Measurements from ENCODE around the gene ANKMY1.
A peak's percentile ranks its signal among the peaks of the same experiment; 100 is the strongest.

ANKMY1 gene, protein sequence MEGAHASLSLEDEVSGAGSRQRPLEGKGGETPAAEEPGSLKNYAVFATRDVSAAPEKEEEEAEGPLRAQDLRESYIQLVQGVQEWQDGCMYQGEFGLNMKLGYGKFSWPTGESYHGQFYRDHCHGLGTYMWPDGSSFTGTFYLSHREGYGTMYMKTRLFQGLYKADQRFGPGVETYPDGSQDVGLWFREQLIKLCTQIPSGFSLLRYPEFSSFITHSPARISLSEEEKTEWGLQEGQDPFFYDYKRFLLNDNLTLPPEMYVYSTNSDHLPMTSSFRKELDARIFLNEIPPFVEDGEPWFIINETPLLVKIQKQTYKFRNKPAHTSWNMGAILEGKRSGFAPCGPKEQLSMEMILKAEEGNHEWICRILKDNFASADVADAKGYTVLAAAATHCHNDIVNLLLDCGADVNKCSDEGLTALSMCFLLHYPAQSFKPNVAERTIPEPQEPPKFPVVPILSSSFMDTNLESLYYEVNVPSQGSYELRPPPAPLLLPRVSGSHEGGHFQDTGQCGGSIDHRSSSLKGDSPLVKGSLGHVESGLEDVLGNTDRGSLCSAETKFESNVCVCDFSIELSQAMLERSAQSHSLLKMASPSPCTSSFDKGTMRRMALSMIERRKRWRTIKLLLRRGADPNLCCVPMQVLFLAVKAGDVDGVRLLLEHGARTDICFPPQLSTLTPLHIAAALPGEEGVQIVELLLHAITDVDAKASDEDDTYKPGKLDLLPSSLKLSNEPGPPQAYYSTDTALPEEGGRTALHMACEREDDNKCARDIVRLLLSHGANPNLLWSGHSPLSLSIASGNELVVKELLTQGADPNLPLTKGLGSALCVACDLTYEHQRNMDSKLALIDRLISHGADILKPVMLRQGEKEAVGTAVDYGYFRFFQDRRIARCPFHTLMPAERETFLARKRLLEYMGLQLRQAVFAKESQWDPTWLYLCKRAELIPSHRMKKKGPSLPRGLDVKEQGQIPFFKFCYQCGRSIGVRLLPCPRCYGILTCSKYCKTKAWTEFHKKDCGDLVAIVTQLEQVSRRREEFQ

DNA sequence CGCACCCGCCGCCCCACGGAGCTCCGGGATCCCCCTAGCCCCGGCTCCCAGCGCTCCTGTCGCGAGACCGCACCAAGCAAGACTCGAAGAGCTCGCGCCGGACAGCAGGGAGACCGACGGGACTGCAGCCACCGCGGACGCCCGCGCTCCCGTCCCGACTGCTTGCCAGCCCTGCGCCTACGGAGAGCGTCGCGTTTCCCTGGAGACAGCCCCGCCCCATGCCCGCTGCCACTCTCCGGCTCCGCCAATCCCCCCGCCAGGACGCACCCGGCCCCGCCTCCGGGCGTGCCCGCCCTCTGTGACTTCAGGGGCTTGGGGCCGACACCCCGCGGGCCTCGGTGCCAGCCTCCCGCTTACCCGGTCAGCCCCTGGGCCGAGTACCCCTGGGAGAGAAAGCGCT is at the start of gene ANKMY1:
Gene ANKMY1 (minus strand): TSS at position 181 of the 400 bp plus-strand sequence. CDS start 653 bp downstream, outside the sequence.
- no peak for FAIRE-seq

DNA sequence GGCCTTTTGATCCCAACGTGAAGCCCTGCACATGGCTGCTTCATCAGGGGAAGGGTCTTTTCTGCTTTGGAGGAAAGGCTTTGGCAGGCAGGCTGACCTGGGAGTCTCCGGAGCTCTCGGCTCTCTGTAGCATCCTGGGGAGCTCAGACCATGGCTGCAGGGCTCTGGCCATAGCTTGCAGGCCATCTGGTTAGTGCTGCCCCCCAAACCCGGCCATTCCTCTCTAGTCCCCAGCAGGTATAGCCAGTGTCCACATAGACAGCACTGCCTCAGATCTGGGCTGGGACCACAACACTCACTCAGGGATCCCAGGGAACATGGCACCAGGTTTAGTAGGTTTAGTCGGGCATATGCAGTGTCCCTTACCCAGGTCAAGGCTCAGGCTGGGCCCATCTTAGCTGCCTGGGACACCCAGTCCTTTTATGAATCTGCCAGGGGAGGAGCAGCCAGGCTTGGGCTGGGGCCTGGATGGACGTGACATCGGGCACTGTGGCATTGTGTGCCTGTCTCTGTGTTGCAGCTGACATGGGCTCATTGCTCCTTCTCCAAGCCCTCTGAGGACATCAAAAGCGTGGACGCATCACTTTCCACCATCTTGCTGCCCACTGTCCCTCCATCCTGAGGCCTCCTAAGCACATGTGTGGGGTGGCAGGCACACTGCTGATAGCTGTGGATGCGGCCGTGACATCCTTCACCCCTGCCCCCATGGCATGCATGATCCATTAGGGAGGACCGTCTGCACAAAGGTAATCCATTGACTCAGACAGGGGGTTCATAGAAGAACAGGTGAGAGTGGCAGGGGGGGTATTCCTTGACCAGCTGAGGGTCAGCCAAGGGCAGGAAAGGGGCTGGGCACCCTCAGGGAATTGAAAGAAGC is 48.3 kb upstream of the ANKMY1 start:
- FAIRE-seq = no peak

DNA sequence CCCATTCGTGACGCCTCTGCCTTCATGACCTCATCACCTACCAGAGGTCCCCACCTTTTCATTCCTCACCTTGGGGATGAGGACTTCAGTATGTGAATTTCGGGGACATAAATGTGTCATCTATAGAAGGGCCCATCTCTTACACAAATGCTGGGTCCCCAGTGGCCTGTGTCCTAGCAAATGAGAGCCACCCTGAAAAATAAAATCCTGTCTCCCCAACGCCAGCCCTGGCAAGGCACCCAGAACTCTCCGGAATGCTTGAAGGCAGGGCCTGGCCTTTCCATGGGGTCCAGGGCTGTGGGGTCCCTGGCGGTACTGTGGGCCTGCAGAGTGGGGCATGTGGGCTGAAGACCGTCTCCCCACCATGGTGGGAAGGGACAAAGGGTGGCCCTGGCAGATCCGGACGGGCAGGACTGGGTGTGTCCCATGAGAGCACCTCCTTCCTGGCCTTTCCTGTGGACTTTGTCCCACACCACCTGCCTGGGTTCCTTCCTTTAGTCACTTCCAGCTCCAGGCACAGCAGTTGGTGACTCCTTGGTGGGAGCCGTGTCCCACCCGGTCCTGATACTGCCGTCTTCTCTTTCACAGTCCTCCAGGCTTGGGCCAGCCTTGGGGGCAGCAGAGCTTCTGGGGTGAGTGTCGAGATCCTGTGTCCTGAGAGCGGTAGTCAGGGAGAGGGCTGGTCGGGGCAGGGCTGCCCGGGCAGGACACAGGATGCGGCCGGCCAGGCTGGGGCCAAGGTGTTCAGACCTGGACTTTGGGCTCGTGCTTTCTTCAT is 47.3 kb upstream of the ANKMY1 start:
- FAIRE-seq = no peak

DNA sequence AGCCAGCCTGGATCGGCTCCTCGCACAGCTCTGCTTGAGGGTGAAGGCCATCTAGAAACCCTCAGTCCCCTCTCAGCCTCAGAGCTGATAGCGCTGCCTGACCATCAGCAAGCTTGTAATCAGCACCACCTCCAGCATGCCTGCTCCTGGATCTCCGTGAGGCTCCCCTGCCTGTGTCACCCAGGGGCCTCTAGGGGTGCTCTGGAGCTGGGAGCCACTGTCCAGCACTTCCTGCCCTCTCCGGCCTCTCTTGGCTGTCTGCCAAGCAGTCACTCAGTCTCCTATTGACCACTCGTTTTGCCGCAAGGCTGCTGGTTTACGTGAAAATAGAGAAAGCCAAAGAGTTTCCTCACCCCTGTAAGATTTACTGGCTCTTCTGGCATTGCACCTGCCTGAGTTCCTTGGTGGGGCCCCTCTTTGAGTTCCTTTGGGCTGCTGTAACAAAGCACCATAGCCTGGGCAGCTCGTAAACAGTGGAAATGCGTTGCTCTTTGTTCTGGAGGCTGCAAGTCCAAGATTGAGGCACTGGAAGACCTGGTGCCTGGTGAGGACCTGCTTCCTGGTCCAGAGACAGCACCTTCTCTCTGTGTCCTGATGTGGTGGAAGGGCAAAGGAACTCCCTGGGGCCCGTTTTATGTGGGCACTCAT is 46.6 kb upstream of the ANKMY1 start:
- FAIRE-seq = no peak

DNA sequence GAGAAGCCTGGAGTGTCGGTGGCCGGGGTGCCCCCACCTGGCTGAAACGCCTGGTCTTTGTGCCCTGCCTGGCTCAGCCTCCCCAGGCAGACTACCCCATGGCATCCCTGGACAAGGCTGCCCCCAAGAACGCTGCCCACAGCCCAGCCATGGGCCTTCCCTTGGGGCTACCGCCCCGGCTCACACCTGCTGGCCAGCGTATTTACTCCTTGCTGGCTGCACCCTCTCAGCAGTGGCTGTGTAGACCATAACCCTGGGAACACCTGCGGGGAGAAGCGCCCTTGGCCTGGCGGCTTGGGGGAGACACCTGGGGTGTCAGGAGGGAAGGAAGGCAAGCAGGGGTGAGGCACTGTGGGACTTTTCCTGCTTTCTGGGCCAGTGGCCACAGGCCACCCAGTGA is 46.1 kb upstream of the ANKMY1 start:
- FAIRE-seq = no peak

DNA sequence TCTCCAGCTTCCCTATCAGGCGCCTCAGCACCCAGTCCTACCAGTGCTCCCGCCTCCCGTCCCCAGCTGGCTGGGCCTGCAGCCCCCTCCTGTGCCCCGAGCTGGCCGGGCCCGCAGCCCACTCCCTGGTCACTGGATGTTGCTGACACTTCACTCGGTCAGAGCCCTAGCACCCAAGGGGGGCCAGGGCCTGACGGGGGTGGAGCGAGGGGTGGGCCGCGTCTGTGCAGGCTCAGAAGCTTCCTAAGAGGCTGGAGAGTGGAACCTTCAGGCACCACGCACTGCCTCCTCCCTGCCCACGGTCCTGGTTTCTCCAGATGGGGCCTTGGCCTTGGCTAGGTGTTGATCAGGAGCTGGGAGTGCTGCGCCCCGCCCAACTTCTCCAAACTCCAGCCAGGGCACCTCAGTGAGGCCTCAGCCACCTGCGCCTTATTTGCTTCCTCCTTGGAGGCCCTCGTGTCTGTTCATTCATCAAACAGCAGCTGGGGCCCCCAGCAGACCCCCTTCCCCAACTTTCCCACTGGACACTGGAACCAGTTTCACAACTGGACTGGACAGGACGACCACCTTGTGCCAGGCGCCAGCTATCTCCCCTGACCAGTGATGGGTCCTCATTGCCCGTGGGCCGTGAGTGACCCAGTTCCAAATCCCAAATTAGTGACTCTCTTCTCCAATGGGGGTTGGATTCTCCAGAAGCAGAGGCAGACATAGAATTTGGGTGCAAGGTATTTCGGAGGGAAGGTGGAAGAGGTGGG is 45.5 kb upstream of the ANKMY1 start:
- FAIRE-seq = no peak

DNA sequence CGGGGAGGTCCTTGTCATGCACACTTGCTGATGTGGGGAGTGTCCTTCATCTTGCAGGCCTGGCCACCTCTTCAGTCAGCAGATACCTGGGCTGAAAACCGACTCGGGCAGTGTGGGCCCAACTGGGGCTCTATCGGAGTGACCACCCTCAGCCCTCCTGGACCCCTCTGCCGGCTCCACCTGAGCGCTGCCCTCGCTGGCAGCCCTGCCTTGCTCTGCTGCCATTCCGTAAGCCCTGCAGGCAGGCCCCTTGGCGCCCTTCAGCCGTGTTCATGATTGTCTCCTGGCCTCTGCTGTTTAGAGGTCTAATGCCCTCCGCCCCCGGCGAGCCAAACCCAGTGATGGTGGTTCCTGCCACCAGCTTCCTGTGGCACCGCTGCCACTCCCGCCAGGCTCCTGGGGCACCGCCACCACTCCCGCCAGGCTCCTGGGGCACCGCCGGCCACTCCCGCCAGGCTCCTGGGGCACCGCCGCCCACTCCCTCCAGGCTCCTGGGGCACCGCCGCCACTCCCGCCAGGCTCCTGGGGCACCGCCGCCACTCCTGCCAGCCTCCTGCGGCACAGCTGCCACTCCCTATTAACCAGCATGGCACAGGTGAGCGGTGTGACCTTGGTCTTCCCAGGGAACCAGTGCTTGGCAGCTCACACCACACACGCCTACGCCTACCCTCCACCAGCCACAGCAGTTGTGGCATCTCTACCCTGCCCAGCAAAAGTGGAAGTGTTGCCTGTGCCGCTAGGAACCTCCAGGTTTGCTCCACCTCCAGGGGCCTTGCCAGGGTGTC is 44.7 kb upstream of the ANKMY1 start:
- no peak for FAIRE-seq

DNA sequence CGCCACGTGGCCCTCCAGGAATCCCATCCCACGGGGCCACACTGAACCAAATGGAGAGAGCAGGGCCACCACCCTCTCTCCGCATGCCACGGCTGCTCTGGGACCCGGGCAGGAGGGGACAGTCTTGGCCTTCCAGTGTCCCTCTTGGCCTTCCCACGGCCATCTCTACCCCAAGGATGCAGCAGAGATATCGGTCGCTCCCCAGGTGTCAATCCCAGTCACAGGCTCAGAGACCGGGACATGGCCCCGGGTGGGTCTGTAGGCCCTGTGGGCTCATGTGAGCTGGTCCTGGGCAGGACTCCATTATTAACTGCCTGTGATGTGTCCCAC is 44.0 kb upstream of the ANKMY1 start:
- no peak for FAIRE-seq

DNA sequence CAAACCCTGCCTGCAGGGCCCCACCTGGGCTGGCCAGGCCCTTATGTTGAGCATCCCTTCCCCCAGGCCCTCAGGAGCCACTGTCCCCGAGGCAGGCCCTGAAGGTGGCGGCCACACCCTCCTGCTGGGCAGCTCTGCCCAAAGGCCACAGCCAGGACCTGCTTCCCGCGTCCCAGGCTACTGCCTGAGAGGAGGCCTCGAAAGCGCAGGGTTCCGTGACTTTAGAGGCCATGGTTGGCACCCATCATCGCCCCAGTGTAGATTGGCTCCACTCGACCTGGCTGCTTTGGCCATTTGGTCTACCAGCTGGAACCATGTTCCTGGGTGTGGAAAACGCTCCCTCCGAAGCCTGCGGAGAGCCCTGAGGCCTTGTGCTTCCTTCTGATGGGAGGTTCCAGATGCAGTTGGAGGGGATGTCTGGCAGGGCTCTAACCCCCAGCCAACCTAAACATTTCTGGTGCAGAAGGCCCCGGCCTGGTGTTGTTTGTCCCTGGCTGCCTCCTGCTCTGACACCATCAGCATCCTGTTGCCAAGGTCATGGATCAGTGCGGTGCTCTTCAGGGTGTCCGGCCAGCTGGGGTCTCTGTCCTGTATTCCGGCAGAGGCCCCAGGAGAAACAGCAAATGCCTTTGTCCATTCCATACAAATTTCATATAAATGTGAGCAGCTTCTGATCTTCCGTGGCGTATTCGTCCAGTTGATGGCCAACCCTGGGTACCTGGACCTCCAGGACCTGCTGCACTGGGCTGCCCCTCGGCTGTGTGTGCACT is 43.5 kb upstream of the ANKMY1 start:
- no peak for FAIRE-seq

DNA sequence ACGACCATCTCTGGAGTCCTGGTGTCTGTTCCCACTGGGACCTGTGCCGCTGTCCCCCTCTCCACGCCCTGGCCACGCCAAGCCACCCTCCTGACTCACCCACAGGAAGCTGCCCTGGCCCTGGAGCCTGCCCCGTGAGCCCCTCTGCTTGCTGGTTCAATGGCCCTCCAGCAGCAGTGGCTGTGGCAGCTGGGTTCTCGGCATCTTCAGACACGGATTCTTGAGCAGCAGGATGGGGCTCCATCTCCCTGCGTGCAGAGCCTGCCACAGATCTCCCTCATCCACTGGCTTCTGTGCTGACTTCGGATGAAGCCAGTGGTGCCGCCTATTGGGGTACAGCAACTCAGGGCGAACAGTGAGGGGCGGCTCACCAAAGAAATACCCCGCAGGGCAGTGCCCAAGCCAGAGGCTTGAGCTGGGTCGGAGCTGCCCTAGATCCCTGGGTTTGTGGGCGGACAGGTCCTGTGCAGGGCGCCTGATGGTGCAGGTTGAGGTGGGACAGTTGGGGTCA is 42.7 kb upstream of the ANKMY1 start:
- FAIRE-seq = no peak

DNA sequence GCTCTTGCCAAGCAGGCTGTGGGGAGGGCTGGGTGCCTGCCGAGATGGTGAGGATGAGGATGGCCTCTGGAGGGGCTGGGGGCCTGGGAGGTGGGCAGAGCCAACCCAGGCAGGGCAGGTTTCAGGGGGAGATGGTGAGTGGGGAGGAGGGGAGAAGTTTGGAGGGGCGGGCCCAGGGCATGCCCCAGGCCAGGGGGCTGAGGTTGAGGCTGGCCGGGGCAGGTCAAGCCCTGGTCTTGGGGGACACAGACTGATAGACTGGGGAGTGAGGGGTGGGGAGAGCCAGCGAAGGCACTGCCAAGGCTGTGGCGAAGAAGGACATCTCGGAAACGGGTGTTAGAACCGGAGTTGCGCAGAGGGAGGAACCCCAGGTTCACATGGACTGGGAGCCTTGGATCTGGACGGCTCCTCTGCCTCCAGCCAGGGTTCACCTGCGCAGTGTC is 41.4 kb upstream of the ANKMY1 start:
- FAIRE-seq = no peak

DNA sequence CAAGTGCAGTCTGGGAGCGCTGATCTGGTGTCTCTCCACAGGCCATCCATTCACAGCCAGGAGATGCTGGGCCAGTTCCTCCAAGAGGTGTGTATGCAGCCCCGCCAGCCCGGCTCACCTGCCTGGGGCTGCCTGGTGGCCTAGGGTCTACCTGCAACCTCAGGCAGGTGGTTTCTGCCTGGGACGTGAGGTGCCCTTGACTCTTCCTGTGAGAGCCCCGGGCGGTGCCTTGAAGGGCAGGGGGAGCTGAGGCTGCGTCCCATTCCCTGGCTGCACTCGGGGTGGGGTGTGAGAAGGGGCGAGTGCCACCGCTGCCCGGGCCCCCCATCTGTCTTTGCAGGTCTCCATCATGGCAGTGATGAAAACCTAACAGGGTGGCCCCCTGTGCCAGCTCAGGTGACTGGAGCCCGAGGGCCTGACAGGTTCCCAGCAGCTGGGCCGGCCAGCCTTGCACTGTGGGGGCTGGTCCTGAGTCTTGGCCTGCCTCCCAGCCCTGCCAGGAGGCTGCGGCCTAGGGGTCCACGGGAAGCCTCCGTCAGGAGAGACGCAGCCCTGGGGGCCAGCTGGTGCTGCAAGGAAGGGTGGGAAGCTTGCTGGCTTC is 40.6 kb upstream of the ANKMY1 start:
- no peak for FAIRE-seq

DNA sequence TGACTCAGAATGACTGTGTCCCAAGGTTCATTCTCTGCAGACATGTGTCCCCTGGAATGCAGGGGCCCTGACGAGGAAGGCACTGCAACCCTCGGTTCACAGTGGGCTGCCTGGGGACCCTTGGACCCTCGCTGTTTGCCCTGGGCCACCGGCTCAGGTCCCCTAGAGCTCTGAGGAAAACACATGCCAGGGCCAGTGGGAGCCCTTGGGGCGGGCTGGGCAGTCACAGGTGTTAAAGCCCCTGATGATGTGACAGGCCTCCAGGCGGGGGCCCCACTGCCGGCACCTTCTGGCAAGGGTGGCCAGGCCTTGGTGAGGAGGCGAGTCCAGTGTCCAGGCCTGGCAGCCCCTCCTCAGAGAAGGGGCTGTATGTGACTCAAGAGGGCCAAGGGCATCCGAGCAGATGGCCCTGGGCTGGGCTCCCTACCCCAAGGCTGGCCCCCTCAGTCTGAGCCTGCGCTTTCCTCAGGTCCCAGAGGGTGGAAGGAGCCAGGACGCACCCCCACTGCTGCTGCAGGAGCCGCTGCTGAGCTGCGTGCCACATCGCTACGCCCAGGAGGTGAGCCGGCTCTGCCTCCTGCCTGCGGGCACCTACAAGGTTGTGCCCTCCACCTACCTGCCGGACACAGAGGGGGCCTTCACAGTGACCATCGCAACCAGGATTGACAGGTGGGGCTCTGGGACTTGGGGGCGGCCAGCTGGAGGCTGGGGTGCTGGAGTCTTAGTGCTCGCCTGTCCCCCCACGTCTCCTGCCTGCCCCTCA is 39.8 kb upstream of the ANKMY1 start:
- FAIRE-seq = no peak

DNA sequence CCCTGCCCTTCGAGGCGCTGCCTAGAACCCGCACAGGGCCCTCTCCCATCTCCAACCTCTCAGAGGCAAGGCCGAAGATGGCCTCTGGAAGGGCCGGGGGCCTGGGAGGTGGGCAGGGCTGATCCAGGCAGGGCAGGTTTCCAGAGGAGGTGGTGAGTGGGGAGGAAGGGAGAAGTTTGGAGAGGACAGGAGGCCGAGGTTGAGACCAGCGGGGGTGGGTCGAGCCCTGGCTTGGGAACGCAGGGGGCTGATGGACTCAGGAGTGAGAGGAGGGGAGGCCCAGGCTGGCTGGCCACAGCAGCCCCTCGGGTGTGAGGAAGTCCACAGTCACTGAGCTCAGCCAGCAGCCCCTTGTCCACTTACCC is 39.2 kb upstream of the ANKMY1 start:
- FAIRE-seq = no peak

DNA sequence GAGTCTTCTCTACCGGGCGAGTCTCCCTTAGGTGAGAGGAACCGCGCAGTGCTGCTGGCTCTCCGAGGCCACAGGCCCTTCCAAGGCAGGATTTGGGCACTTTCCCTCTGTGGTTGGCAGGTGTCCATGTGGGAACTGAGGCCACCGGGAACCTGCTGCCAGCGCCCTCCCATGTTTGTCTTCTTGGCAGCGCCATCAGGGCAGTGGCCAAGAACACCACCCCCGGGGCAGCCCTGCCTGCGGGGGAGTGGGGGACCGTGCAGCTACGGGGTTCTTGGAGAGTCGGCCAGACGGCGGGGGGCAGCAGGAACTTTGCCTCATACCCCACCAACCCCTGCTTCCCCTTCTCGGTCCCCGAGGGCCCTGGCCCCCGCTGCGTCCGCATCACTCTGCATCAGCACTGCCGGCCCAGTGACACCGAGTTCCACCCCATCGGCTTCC is 38.7 kb upstream of the ANKMY1 start:
- no peak for FAIRE-seq

DNA sequence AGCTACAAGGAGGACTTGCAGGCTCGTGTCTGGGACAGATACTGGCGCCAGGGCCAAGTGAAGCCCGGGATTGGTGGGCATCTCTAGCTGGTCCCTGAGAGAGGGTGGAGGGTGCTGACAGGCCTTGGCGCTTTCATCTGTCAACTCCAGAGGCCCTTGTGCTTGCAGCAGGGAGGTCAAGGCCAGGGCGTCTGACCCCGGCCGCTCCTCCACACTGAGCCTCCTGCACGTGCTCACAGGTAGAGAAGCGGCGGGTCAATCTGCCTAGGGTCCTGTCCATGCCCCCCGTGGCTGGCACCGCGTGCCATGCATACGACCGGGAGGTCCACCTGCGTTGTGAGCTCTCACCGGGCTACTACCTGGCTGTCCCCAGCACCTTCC is 38.3 kb upstream of the ANKMY1 start:
- no peak for FAIRE-seq

DNA sequence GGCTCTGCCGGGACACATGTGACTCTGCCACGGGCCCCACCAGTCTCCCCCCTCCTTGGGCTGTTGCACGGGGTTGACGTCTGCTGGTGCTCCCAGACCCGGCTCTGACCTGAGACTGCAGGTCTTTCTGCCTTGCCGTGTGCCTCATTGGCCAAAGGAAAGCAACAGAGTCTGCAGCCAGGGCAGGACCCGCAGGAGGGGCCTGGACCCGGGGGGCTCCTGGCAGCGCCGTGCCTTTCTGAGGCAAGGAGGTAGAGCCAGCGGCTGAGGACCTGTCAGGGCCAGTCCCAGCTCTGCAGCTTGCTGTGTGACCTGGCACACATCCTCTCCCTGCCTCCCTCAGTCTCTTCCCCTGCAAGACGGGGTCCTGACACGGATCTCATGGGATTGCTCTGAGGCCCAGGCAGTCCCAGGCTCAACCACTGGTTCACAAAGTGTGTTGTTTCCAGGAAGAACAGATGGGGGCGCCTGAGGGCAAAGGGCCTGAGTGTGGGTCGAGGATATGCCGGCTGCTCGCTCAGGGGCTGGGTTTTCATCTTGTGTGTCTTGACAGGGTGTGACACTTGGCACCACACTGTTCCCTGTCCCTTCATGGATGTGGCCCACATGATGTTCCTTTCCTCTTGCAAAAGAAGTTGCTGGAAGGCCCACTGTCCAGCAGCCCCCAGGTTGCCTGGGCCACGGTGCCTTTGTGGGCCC is 37.7 kb upstream of the ANKMY1 start:
- peak; percentile 45 for FAIRE-seq

Data from G401.6 (cell line).